H9 (cell line): ENCODE data around the gene UBE4B. TPM values are rescaled to one million over a fixed set of nuclear protein-coding genes. Genes with fewer than 3 reads are reported as not detected.

ENCODE experiments used
- DNase-seq: peaks from one replicate; pipeline ENCODE4 v3.0.0-alpha.2; 2017
- H2AFZ ChIP-seq: one replicate; pipeline ENCODE4 v1.6.1; 2013; ENCODE audit warnings: mild to moderate bottlenecking, low read length, control low read depth, moderate library complexity
- H2AK5ac ChIP-seq: 2 replicates; pipeline ENCODE4 v1.6.1; 2013; ENCODE audit warnings: low read length, control low read depth, mixed read lengths; ENCODE audit not compliant: insufficient read length
- H2BK120ac ChIP-seq: one replicate; pipeline ENCODE4 v1.6.1; 2013; ENCODE audit warnings: low read depth, mild to moderate bottlenecking, low read length, control low read depth, inconsistent platforms; ENCODE audit not compliant: poor library complexity, severe bottlenecking
- H2BK12ac ChIP-seq: 2 replicates; pipeline ENCODE4 v1.6.1; 2013; ENCODE audit warnings: low read length, control low read depth, mixed read lengths, low read depth; ENCODE audit not compliant: insufficient read length
- H2BK15ac ChIP-seq: 2 replicates; pipeline ENCODE4 v1.6.1; 2013; ENCODE audit warnings: low read depth, low read length, control low read depth
- H2BK20ac ChIP-seq: one replicate; pipeline ENCODE4 v1.6.1; 2013; ENCODE audit warnings: low read depth, mild to moderate bottlenecking, low read length, control low read depth, inconsistent platforms; ENCODE audit not compliant: poor library complexity, severe bottlenecking
- H2BK5ac ChIP-seq: 2 replicates; pipeline ENCODE4 v1.6.1; 2013; ENCODE audit warnings: low read length, control low read depth, mixed read lengths; ENCODE audit not compliant: insufficient read length
- H3K14ac ChIP-seq: 2 replicates; pipeline ENCODE4 v1.6.1; 2013; ENCODE audit warnings: low read length, control low read depth; ENCODE audit not compliant: insufficient read depth
- H3K18ac ChIP-seq: 2 replicates; pipeline ENCODE4 v1.6.1; 2013; ENCODE audit warnings: low read depth, mild to moderate bottlenecking, mixed read lengths, low read length, control low read depth; ENCODE audit not compliant: insufficient read length
- H3K23ac ChIP-seq: 2 replicates; pipeline ENCODE4 v1.6.1; 2013; ENCODE audit warnings: low read length, control low read depth, mixed read lengths, low read depth; ENCODE audit not compliant: insufficient read length
- H3K23me2 ChIP-seq: 2 replicates; pipeline ENCODE4 v1.6.1; 2013; ENCODE audit warnings: low read depth, mild to moderate bottlenecking, mixed read lengths, low read length, control low read depth; ENCODE audit not compliant: insufficient read length, poor library complexity, severe bottlenecking
- H3K27ac ChIP-seq: 2 replicates; pipeline ENCODE4 v1.5.1; 2013; ENCODE audit warnings: low read length, control low read depth, mixed read lengths, low read depth; ENCODE audit not compliant: insufficient read length
- H3K27me3 ChIP-seq: 2 replicates; pipeline ENCODE4 v1.6.1; 2013; ENCODE audit warnings: low read length, control low read depth, inconsistent platforms; ENCODE audit not compliant: insufficient read depth
- H3K4ac ChIP-seq: 2 replicates; pipeline ENCODE4 v1.6.1; 2013; ENCODE audit warnings: low read depth, mild to moderate bottlenecking, control low read depth, inconsistent platforms, low read length, moderate library complexity
- H3K4me1 ChIP-seq: 2 replicates; pipeline ENCODE4 v1.6.1; 2013; ENCODE audit warnings: low read length, control low read depth, inconsistent platforms; ENCODE audit not compliant: insufficient read depth
- H3K4me2 ChIP-seq: 2 replicates; pipeline ENCODE4 v1.6.1; 2013; ENCODE audit warnings: low read length, control low read depth, mixed read lengths; ENCODE audit not compliant: insufficient read length, insufficient read depth
- H3K56ac ChIP-seq: 2 replicates; pipeline ENCODE4 v1.6.1; 2013; ENCODE audit warnings: low read depth, mild to moderate bottlenecking, mixed read lengths, low read length, control low read depth; ENCODE audit not compliant: insufficient read length
- H3K79me1 ChIP-seq: 2 replicates; pipeline ENCODE4 v1.6.1; 2013; ENCODE audit warnings: low read depth, mild to moderate bottlenecking, moderate library complexity, low read length, control low read depth, inconsistent platforms; ENCODE audit not compliant: insufficient read depth, poor library complexity, severe bottlenecking
- H3K79me2 ChIP-seq: 2 replicates; pipeline ENCODE4 v1.6.1; 2013; ENCODE audit warnings: low read length, control low read depth, inconsistent platforms; ENCODE audit not compliant: insufficient read depth
- H3K9ac ChIP-seq: 2 replicates; pipeline ENCODE4 v1.6.1; 2013; ENCODE audit warnings: low read length, control low read depth, mixed read lengths; ENCODE audit not compliant: insufficient read length; ENCODE audit errors: extremely low read depth
- H3K9me3 ChIP-seq: one replicate; pipeline ENCODE4 v1.6.1; 2013; ENCODE audit warnings: low read depth, low read length, inconsistent platforms; ENCODE audit not compliant: control insufficient read depth
- H3T11ph ChIP-seq: one replicate; pipeline ENCODE4 v1.6.1; 2013; ENCODE audit warnings: mild to moderate bottlenecking, low read length, control low read depth, inconsistent platforms
- H4K20me1 ChIP-seq: one replicate; pipeline ENCODE4 v1.6.1; 2013; ENCODE audit not compliant: control insufficient read depth, insufficient read length, insufficient read depth
- H4K5ac ChIP-seq: 2 replicates; pipeline ENCODE4 v1.6.1; 2013; ENCODE audit warnings: low read depth, mild to moderate bottlenecking, mixed read lengths, low read length, control low read depth; ENCODE audit not compliant: insufficient read length
- H4K8ac ChIP-seq: replicated peaks from 2 replicates; pipeline ENCODE4 v1.6.1; 2013; ENCODE audit warnings: low read length, control low read depth, mixed read lengths, low read depth; ENCODE audit not compliant: insufficient read length
- H4K91ac ChIP-seq: 2 replicates; pipeline ENCODE4 v1.6.1; 2013; ENCODE audit warnings: low read depth, mild to moderate bottlenecking, moderate library complexity, mixed read lengths, low read length, control low read depth; ENCODE audit not compliant: insufficient read length
- H3K27ac Mint-ChIP-seq, 3 experiments: 2 replicates in 2 of 3; 3 replicates in 1 of 3; pipeline ENCODE4 v1.8.0; 2020 to 2021; ENCODE audit warnings: mixed read lengths in 3 of 3, mild to moderate bottlenecking in 1 of 3, moderate library complexity in 1 of 3
- H3K27me3 Mint-ChIP-seq: 2 replicates; pipeline ENCODE4 v1.8.0; 2021; ENCODE audit warnings: low read depth, mild to moderate bottlenecking, moderate library complexity, mixed read lengths
- H3K36me3 Mint-ChIP-seq, 3 experiments: 2 replicates in 2 of 3; 3 replicates in 1 of 3; pipeline ENCODE4 v1.8.0; 2020 to 2021; ENCODE audit warnings: low read depth in 3 of 3, mixed read lengths in 3 of 3; ENCODE audit not compliant: insufficient read depth in 1 of 3
- H3K4me1 Mint-ChIP-seq, 2 experiments: 2 replicates each; pipeline ENCODE4 v1.8.0; 2020; ENCODE audit warnings: mixed read lengths in 2 of 2
- H3K4me3 Mint-ChIP-seq, 2 experiments: 2 replicates in 1 of 2; 3 replicates in 1 of 2; pipeline ENCODE4 v1.8.0; 2020 to 2021; ENCODE audit warnings: mild to moderate bottlenecking in 2 of 2, mixed read lengths in 2 of 2, moderate library complexity in 1 of 2
- H3K9me3 Mint-ChIP-seq, 2 experiments: 2 replicates in 1 of 2; 3 replicates in 1 of 2; pipeline ENCODE4 v1.8.0; 2020; ENCODE audit warnings: mild to moderate bottlenecking in 2 of 2, mixed read lengths in 2 of 2, moderate library complexity in 1 of 2
- CTCF ChIP-seq: fragments of 200-600 bp; sonication (generic); conservative IDR thresholded peaks from 3 replicates; pipeline ENCODE4 v1.8.0; 2021; ENCODE audit warnings: antibody characterized with exemption, mild to moderate bottlenecking
- WGBS: extraction: QIAGEN DNeasy Blood & Tissue Kit; methylation state at CpG from one replicate; pipeline ENCODE4 v1.1.7; 2013; ENCODE audit warnings: missing lambda C conversion rate, low lambda C conversion rate, mixed read lengths; ENCODE audit not compliant: insufficient read length; ENCODE audit errors: extremely low coverage; 5-methylcytosine and 5-hydroxymethylcytosine counted together
- total RNA-seq: library from RNA; stranded (reverse); gene quantifications from 2 replicates; pipeline ENCODE4 v1.2.1, GENCODE V29; 2021

UBE4B gene
- total RNA-seq, 1 experiment from 2014 or later: 67.6 TPM

- no peak overlapping the region for H3K9ac ChIP-seq
Observed at GRCh38 chr1:10074059-10074851, 41.5 kb downstream of the UBE4B start.

More at GRCh38 chr1:10074059-10074851, 41.5 kb downstream of the UBE4B start:
- Mint-ChIP-seq H3K27me3 (no peaks in the 10 kb centered on the region), H3K27ac (peak overlapping the region in 2 of 3 experiments; percentile 28 to 35; a peak in 3 of 7 replicates), H3K36me3 (peaks cover 3 to 19% (median 4%) of the 10 kb centered on the region in 3 experiments; a peak in 4 of 7 replicates), H3K9me3 (no peaks in the 10 kb centered on the region), H3K4me1 (peaks cover 10 to 15% of the 10 kb centered on the region in 2 experiments), H3K4me3 (no peak overlapping the region)
- no peak for DNase-seq
- Histone ChIP-seq H3K27ac (no peak overlapping the region), H2BK15ac (no peak overlapping the region), H3K23ac (no peak overlapping the region), H4K5ac (no peak overlapping the region), H2BK12ac (no peak overlapping the region), H2BK20ac (no peak overlapping the region), H2AK5ac (no peak overlapping the region), H3K79me2 (no peaks in the 10 kb centered on the region), H3K9me3 (no peaks in the 10 kb centered on the region), H3K27me3 (no peaks in the 10 kb centered on the region), H3K79me1 (peaks cover 3% of the 10 kb centered on the region), H3T11ph (no peak overlapping the region), H3K23me2 (no peaks in the 10 kb centered on the region), H4K8ac (no peak overlapping the region), H2AFZ (no peak overlapping the region), H4K91ac (no peak overlapping the region), H3K18ac (no peak overlapping the region), H3K4me1 (no peaks in the 10 kb centered on the region), H3K4ac (no peak overlapping the region), H3K14ac (no peak overlapping the region; the same call in 1 of the 2 replicates), H2BK120ac (no peak overlapping the region), H4K20me1 (no peaks in the 10 kb centered on the region), H3K56ac (no peak overlapping the region), H2BK5ac (no peak overlapping the region), H3K4me2 (no peak overlapping the region)
- no peak for TF ChIP-seq CTCF
- no CpG with 5 or more reads among the region's 5 CpGs for WGBS
